GM23338 (cell line): ENCODE data around the gene SMG1. TPM values are rescaled to one million over a fixed set of nuclear protein-coding genes. Genes with fewer than 3 reads are reported as not detected.

Experiments used
- ATAC-seq: fragments of 200-7000 bp; cut with Tn5 transposase; 3 replicates; pipeline ENCODE4 v1.9.1; 2020
- DNase-seq: peaks from one replicate; pipeline ENCODE4 v3.0.0-alpha.2; 2015; ENCODE audit warnings: low spot score
- H2AFZ ChIP-seq: fragments of 200-600 bp; sonication (generic); 2 replicates; pipeline ENCODE4 v1.8.0; 2016; ENCODE audit warnings: antibody characterized with exemption, mild to moderate bottlenecking, moderate library complexity
- H3F3A ChIP-seq: fragments of 200-600 bp; sonication (generic); replicated peaks from 2 replicates; pipeline ENCODE4 v1.8.0; 2017; ENCODE audit warnings: antibody characterized with exemption, mixed run types, low read depth
- H3K27ac ChIP-seq: fragments of 200-600 bp; sonication (generic); 2 replicates; pipeline ENCODE4 v1.6.1; 2016; ENCODE audit warnings: low read depth
- H3K27me3 ChIP-seq: fragments of 200-600 bp; sonication (generic); 2 replicates; pipeline ENCODE4 v1.8.0; 2016; ENCODE audit warnings: mild to moderate bottlenecking, mixed run types, moderate library complexity; ENCODE audit not compliant: insufficient read depth
- H3K36me3 ChIP-seq: fragments of 200-600 bp; sonication (generic); 2 replicates; pipeline ENCODE4 v1.8.0; 2016; ENCODE audit warnings: mild to moderate bottlenecking; ENCODE audit not compliant: insufficient read depth
- H3K4me1 ChIP-seq: fragments of 200-600 bp; sonication (generic); 2 replicates; pipeline ENCODE4 v1.8.0; 2016; ENCODE audit warnings: mild to moderate bottlenecking, moderate library complexity; ENCODE audit not compliant: insufficient read depth
- H3K4me2 ChIP-seq: fragments of 200-600 bp; sonication (generic); 2 replicates; pipeline ENCODE4 v1.7.1; 2017; ENCODE audit warnings: mixed run types
- H3K4me3 ChIP-seq: fragments of 200-600 bp; sonication (generic); 2 replicates; pipeline ENCODE4 v1.6.1; 2016; ENCODE audit warnings: mixed run types
- H3K79me2 ChIP-seq: fragments of 200-600 bp; sonication (generic); replicated peaks from 2 replicates; pipeline ENCODE4 v1.8.0; 2017; ENCODE audit warnings: mild to moderate bottlenecking; ENCODE audit not compliant: insufficient read depth
- H3K9me2 ChIP-seq: fragments of 200-600 bp; sonication (generic); 2 replicates; pipeline ENCODE4 v1.8.0; 2017; ENCODE audit not compliant: insufficient read depth
- H4K20me1 ChIP-seq: fragments of 200-600 bp; sonication (generic); replicated peaks from 2 replicates; pipeline ENCODE4 v1.8.0; 2017; ENCODE audit warnings: mild to moderate bottlenecking; ENCODE audit not compliant: insufficient read depth
- H3K27ac Mint-ChIP-seq: 2 replicates; pipeline ENCODE4 v1.8.0; 2020; ENCODE audit warnings: inconsistent platforms, mild to moderate bottlenecking, moderate library complexity, mixed read lengths
- H3K27me3 Mint-ChIP-seq: 3 replicates; pipeline ENCODE4 v1.8.0; 2022; ENCODE audit warnings: low read depth, mild to moderate bottlenecking, moderate library complexity, mixed read lengths, inconsistent platforms; ENCODE audit not compliant: insufficient read depth, poor library complexity
- H3K36me3 Mint-ChIP-seq: 3 replicates; pipeline ENCODE4 v1.8.0; 2021; ENCODE audit warnings: low read depth, mild to moderate bottlenecking, inconsistent platforms, moderate library complexity, mixed read lengths
- H3K4me1 Mint-ChIP-seq: 3 replicates; pipeline ENCODE4 v1.8.0; 2020; ENCODE audit warnings: mild to moderate bottlenecking, inconsistent platforms, mixed read lengths
- H3K4me3 Mint-ChIP-seq: 3 replicates; pipeline ENCODE4 v1.8.0; 2021; ENCODE audit warnings: moderate library complexity, mild to moderate bottlenecking, inconsistent platforms, mixed read lengths
- H3K9me3 Mint-ChIP-seq: 3 replicates; pipeline ENCODE4 v1.8.0; 2020; ENCODE audit warnings: moderate library complexity, mild to moderate bottlenecking, inconsistent platforms, mixed read lengths
- EZH2 ChIP-seq: fragments of 200-600 bp; sonication (generic); IDR thresholded peaks from one replicate; pipeline ENCODE4 v1.8.0; 2017; ENCODE audit warnings: antibody characterized with exemption, mild to moderate bottlenecking, low read depth; ENCODE audit not compliant: unreplicated experiment
- EZH2phosphoT487 ChIP-seq: fragments of 200-600 bp; sonication (generic); IDR thresholded peaks from one replicate; pipeline ENCODE4 v1.8.1; 2018; ENCODE audit warnings: antibody characterized with exemption; ENCODE audit not compliant: unreplicated experiment
- JUNB ChIP-seq: IDR thresholded peaks from one replicate; pipeline ENCODE4 v1.6.1; 2016; ENCODE audit warnings: antibody characterized with exemption; ENCODE audit not compliant: unreplicated experiment
- NANOG ChIP-seq: IDR thresholded peaks from 2 replicates; pipeline ENCODE4 v1.6.1; 2016; ENCODE audit warnings: antibody characterized with exemption, borderline replicate concordance
- POLR2AphosphoS5 ChIP-seq: IDR thresholded peaks from 2 replicates; pipeline ENCODE4 v1.6.1; 2016; ENCODE audit warnings: antibody characterized with exemption, low read depth
- REST ChIP-seq: IDR thresholded peaks from one replicate; pipeline ENCODE4 v1.6.1; 2018; ENCODE audit warnings: antibody characterized with exemption; ENCODE audit not compliant: unreplicated experiment
- STAT1 ChIP-seq: IDR thresholded peaks from one replicate; pipeline ENCODE4 v1.6.1; 2016; ENCODE audit warnings: antibody characterized with exemption; ENCODE audit not compliant: unreplicated experiment
- ZNF114 ChIP-seq: fragments of 250-450 bp; sonication (Bioruptor Pico); IDR thresholded peaks from 2 replicates; pipeline ENCODE4 v1.5.0; 2020; ENCODE audit warnings: mild to moderate bottlenecking, moderate library complexity
- polyA plus RNA-seq: library from polyadenylated mRNA; unstranded; fragments of >200 nt; fragmentation: Nextera tagmentation; extraction: Ambion mirVana; gene quantifications from 2 replicates; pipeline ENCODE4 v1.2.1, GENCODE V29; 2016
- total RNA-seq: library from RNA; depleted of rRNA; stranded (reverse); fragments of >200 nt; shearing (Covaris generic); gene quantifications from 2 replicates; pipeline ENCODE4 v1.2.3, GENCODE V29; 2014
- TF ChIP-seq, protein P1 (sequence below): IDR thresholded peaks from 2 replicates; pipeline ENCODE4 v1.6.1; 2016; ENCODE audit warnings: antibody characterized with exemption
- TF ChIP-seq, protein P2 (sequence below), 2 experiments: fragments of 200-600 bp in 1 of 2; sonication (generic) in 1 of 2; conservative IDR thresholded peaks; 2 replicates each; pipeline versions ENCODE4 v1.5.1 to v1.6.1; 2016 to 2017; ENCODE audit warnings: antibody characterized with exemption in 2 of 2, low read depth in 2 of 2, mild to moderate bottlenecking in 2 of 2, moderate library complexity in 1 of 2

SMG1 gene
- total and polyA plus RNA-seq, 2 experiments from 2014 or later: 18.6 to 119 TPM

- TF ChIP-seq, protein P1, sequence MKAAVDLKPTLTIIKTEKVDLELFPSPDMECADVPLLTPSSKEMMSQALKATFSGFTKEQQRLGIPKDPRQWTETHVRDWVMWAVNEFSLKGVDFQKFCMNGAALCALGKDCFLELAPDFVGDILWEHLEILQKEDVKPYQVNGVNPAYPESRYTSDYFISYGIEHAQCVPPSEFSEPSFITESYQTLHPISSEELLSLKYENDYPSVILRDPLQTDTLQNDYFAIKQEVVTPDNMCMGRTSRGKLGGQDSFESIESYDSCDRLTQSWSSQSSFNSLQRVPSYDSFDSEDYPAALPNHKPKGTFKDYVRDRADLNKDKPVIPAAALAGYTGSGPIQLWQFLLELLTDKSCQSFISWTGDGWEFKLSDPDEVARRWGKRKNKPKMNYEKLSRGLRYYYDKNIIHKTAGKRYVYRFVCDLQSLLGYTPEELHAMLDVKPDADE: no peak
- no peak for TF ChIP-seq NANOG
- TF ChIP-seq, protein P2, sequence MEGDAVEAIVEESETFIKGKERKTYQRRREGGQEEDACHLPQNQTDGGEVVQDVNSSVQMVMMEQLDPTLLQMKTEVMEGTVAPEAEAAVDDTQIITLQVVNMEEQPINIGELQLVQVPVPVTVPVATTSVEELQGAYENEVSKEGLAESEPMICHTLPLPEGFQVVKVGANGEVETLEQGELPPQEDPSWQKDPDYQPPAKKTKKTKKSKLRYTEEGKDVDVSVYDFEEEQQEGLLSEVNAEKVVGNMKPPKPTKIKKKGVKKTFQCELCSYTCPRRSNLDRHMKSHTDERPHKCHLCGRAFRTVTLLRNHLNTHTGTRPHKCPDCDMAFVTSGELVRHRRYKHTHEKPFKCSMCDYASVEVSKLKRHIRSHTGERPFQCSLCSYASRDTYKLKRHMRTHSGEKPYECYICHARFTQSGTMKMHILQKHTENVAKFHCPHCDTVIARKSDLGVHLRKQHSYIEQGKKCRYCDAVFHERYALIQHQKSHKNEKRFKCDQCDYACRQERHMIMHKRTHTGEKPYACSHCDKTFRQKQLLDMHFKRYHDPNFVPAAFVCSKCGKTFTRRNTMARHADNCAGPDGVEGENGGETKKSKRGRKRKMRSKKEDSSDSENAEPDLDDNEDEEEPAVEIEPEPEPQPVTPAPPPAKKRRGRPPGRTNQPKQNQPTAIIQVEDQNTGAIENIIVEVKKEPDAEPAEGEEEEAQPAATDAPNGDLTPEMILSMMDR (conservative IDR thresholded peaks at IDR 0.05; ENCODE audit: low read depth in 2 of 2): no peak
- TF ChIP-seq EZH2: no peak
- TF ChIP-seq EZH2phosphoT487: no peak
Observed at GRCh38 chr16:18966791-18967190, 40.6 kb upstream of the SMG1 start (continued).

GRCh38 chr16:18965555-18965954 is 39.3 kb upstream of the SMG1 start:
- no peaks in the 10 kb centered on the region for H3K9me2 ChIP-seq
- H3K36me3 ChIP-seq: no peaks in the 10 kb centered on the region
- H3K4me2 ChIP-seq: no peak overlapping the region
- peak overlapping the region; percentile 56; the same call in 1 of the 2 replicates for H2AFZ ChIP-seq
- H3K36me3 Mint-ChIP-seq: no peaks in the 10 kb centered on the region
- peaks cover 6% of the 10 kb centered on the region; the same call in 1 of the 2 replicates for H3K4me1 ChIP-seq
- ATAC-seq (no peak), DNase-seq (no peak)
- H3K4me3 Mint-ChIP-seq: no peak overlapping the region
- H3K27ac ChIP-seq: no peak overlapping the region
- H3K4me1 Mint-ChIP-seq: peaks cover 7% of the 10 kb centered on the region; the same call in 2 of the 3 replicates
- peaks cover 7% of the 10 kb centered on the region for H3K27me3 Mint-ChIP-seq
- no peak overlapping the region for H3K27ac Mint-ChIP-seq
- H3F3A ChIP-seq: no peaks in the 10 kb centered on the region
- TF ChIP-seq, protein P2 (conservative IDR thresholded peaks at IDR 0.05; ENCODE audit: low read depth in 2 of 2): no peak
- H3K79me2 ChIP-seq: no peaks in the 10 kb centered on the region
- H3K27me3 ChIP-seq: no peaks in the 10 kb centered on the region
- no peaks in the 10 kb centered on the region for H3K9me3 Mint-ChIP-seq
- H3K4me3 ChIP-seq: no peak overlapping the region
- no peaks in the 10 kb centered on the region for H4K20me1 ChIP-seq

- Histone ChIP-seq H3K36me3 (no peaks in the 10 kb centered on the region), H3K4me3 (no peak overlapping the region), H3K27ac (no peak overlapping the region), H2AFZ (peak overlapping the region; percentile 29), H3K27me3 (no peaks in the 10 kb centered on the region), H3F3A (no peaks in the 10 kb centered on the region), H3K4me2 (no peak overlapping the region), H3K4me1 (no peaks in the 10 kb centered on the region), H4K20me1 (no peaks in the 10 kb centered on the region), H3K79me2 (no peaks in the 10 kb centered on the region), H3K9me2 (no peaks in the 10 kb centered on the region)
- no peak overlapping the region for H3K4me3 Mint-ChIP-seq
- no peaks in the 10 kb centered on the region for H3K9me3 Mint-ChIP-seq
- no peak overlapping the region for H3K27ac Mint-ChIP-seq
- 0 out of 3 replicates have a peak, but pooled peaks cover 3% of the 10 kb centered on the region for H3K4me1 Mint-ChIP-seq
- peaks cover 6% of the 10 kb centered on the region for H3K27me3 Mint-ChIP-seq
- DNase-seq (no peak), ATAC-seq (no peak)
- no peaks in the 10 kb centered on the region for H3K36me3 Mint-ChIP-seq
- TF ChIP-seq STAT1: no peak
- TF ChIP-seq JUNB: no peak
- no peak for TF ChIP-seq POLR2AphosphoS5
- TF ChIP-seq, protein P1: no peak
- no peak for TF ChIP-seq ZNF114 (CRISPR knock-in tag)
- no peak for TF ChIP-seq REST
- TF ChIP-seq, protein P2 (conservative IDR thresholded peaks at IDR 0.05; ENCODE audit: low read depth in 2 of 2): no peak
Observed at GRCh38 chr16:18959031-18959505, 32.9 kb upstream of the SMG1 start.
